Caco-2 (cell line): Measurements from ENCODE around the gene C17orf50. TPM values are rescaled to one million over a fixed set of nuclear protein-coding genes. Genes with fewer than 3 reads are reported as not detected.

ENCODE experiments used
- BruUV-seq: library from RNA; stranded (reverse); fragments of 400-500 nt; replicated peaks from 2 replicates; lab custom pipeline; 2021; lab: Mats Ljungman, UMichigan
- CTCF ChIA-PET: fragments of 300-600 bp; sonication (Branson Sonifier 250); formaldehyde crosslinking; loops from one replicate; lab custom pipeline; 2022; ENCODE audit warnings: antibody characterized with exemption; lab: Charles Lee
- POLR2A ChIA-PET: fragments of 300-600 bp; sonication (Branson Sonifier 250); formaldehyde crosslinking; loops from one replicate; lab custom pipeline; 2022; ENCODE audit warnings: antibody characterized with exemption; lab: Charles Lee
- DNase-seq, 2 experiments: peaks; one replicate each; pipeline versions ENCODE4 v3.0.0 to v3.0.0-alpha.2; 2020 to 2022
- H3K27me3 ChIP-seq: replicated peaks from 2 replicates; pipeline ENCODE4 v1.6.0; 2011; ENCODE audit warnings: low read length; ENCODE audit not compliant: control insufficient read depth, insufficient read depth
- H3K36me3 ChIP-seq: 2 replicates; pipeline ENCODE4 v1.5.1; 2011; ENCODE audit warnings: low read length; ENCODE audit not compliant: control insufficient read depth, insufficient read depth
- H3K4me1 ChIP-seq: fragments of 250-450 bp; sonication (Bioruptor Pico); 2 replicates; pipeline ENCODE4 v1.5.1; 2020; ENCODE audit warnings: mild to moderate bottlenecking
- H3K4me3 ChIP-seq: 2 replicates; pipeline ENCODE4 v1.5.1; 2011; ENCODE audit warnings: low read depth, mild to moderate bottlenecking, control low read depth, low read length
- H3K9me3 ChIP-seq: fragments of 250-450 bp; sonication (Bioruptor Pico); 2 replicates; pipeline ENCODE4 v1.5.1; 2020; ENCODE audit warnings: mild to moderate bottlenecking, moderate library complexity
- H3K27ac Mint-ChIP-seq: one replicate; pipeline ENCODE4 v1.8.0; 2022; ENCODE audit warnings: mixed read lengths; ENCODE audit not compliant: unreplicated experiment
- H3K27me3 Mint-ChIP-seq: one replicate; pipeline ENCODE4 v1.8.0; 2022; ENCODE audit warnings: mixed read lengths; ENCODE audit not compliant: insufficient read depth, unreplicated experiment
- H3K36me3 Mint-ChIP-seq: one replicate; pipeline ENCODE4 v1.8.0; 2022; ENCODE audit warnings: mild to moderate bottlenecking, mixed read lengths; ENCODE audit not compliant: insufficient read depth, unreplicated experiment
- H3K4me1 Mint-ChIP-seq: one replicate; pipeline ENCODE4 v1.8.0; 2022; ENCODE audit warnings: low read depth, mixed read lengths; ENCODE audit not compliant: unreplicated experiment
- H3K4me3 Mint-ChIP-seq: one replicate; pipeline ENCODE4 v1.8.0; 2022; ENCODE audit warnings: mild to moderate bottlenecking, moderate library complexity, mixed read lengths; ENCODE audit not compliant: unreplicated experiment
- H3K9me3 Mint-ChIP-seq: one replicate; pipeline ENCODE4 v1.8.0; 2022; ENCODE audit warnings: mixed read lengths; ENCODE audit not compliant: unreplicated experiment
- CTCF ChIP-seq, 2 experiments: fragments of 200-600 bp in 1 of 2; IDR thresholded peaks; 1 replicate in 1 of 2; 2 replicates in 1 of 2; pipeline versions ENCODE4 v1.5.1 to v1.8.0; 2011 to 2022; ENCODE audit warnings: antibody characterized with exemption in 1 of 2, control low read depth in 1 of 2, inconsistent platforms in 1 of 2, low read depth in 1 of 2, low read length in 1 of 2, mild to moderate bottlenecking in 1 of 2, moderate library complexity in 1 of 2; ENCODE audit not compliant: insufficient read depth in 1 of 2, severe bottlenecking in 1 of 2, unreplicated experiment in 1 of 2
- intact Hi-C: fragments of 100-400 bp; cut with micrococcal nuclease; formaldehyde crosslinking; loops from one replicate; pipeline ENCODE4 v1.10.0; 2022; ENCODE audit not compliant: unreplicated experiment
- total RNA-seq: library from RNA; stranded (reverse); gene quantifications from 2 replicates; pipeline ENCODE4 v1.2.3, GENCODE V29; 2022

The C17orf50 gene
- total RNA-seq, 1 experiment from 2014 or later, result not detected

GRCh38 chr17:35788477-35789368 lies 28.0 kb downstream of the C17orf50 start:
- no peak overlapping the region for H3K4me3 Mint-ChIP-seq
- H3K27ac Mint-ChIP-seq, result no peak overlapping the region
- ChIA-PET POLR2A (interaction anchor here (0.6 kb wide), 1 partner anchor 21 kb away, joined by 4 read pairs; the partner anchor contains the start of gene TAF15), CTCF (interaction anchor here (1.9 to 2.0 kb wide), 2 partner anchors 22 to 25 kb away, joined by 4 to 6 read pairs; no protein-coding TSS in a partner anchor)
- Histone ChIP-seq H3K9me3 (no peaks in the 10 kb centered on the region), H3K36me3 (no peaks in the 10 kb centered on the region), H3K4me1 (no peaks in the 10 kb centered on the region), H3K27me3 (no peaks in the 10 kb centered on the region), H3K4me3 (no peak overlapping the region)
- no TSS peak for BruUV-seq
- TF ChIP-seq CTCF (IDR thresholded peaks at IDR 0.05; ENCODE audit: insufficient read depth in 1 of 2, low read depth in 1 of 2, low read length in 1 of 2, severe bottlenecking in 1 of 2, unreplicated experiment in 1 of 2), result no peak
- peaks cover 15% of the 10 kb centered on the region for H3K4me1 Mint-ChIP-seq
- no peaks in the 10 kb centered on the region for H3K9me3 Mint-ChIP-seq
- peaks cover 15% of the 10 kb centered on the region for H3K27me3 Mint-ChIP-seq
- DNase-seq, result no peak
- intact Hi-C loops, result no loop called here
- H3K36me3 Mint-ChIP-seq, result no peaks in the 10 kb centered on the region

- no peak for DNase-seq
- Histone ChIP-seq H3K4me1 (no peaks in the 10 kb centered on the region), H3K9me3 (no peaks in the 10 kb centered on the region), H3K36me3 (no peaks in the 10 kb centered on the region), H3K27me3 (peaks cover 2% of the 10 kb centered on the region; the same call in 1 of the 2 replicates), H3K4me3 (no peak overlapping the region)
- ChIA-PET POLR2A (no interaction called here), CTCF (no interaction called here)
- TF ChIP-seq CTCF (IDR thresholded peaks at IDR 0.05; ENCODE audit: insufficient read depth in 1 of 2, low read depth in 1 of 2, low read length in 1 of 2, severe bottlenecking in 1 of 2, unreplicated experiment in 1 of 2), result no peak
- peaks cover 21% of the 10 kb centered on the region for H3K27me3 Mint-ChIP-seq
- no TSS peak for BruUV-seq
- H3K36me3 Mint-ChIP-seq, result no peaks in the 10 kb centered on the region
- no peak overlapping the region for H3K4me3 Mint-ChIP-seq
- peaks cover 15% of the 10 kb centered on the region for H3K4me1 Mint-ChIP-seq
- no peak overlapping the region for H3K27ac Mint-ChIP-seq
- no peaks in the 10 kb centered on the region for H3K9me3 Mint-ChIP-seq
- intact Hi-C loops, result no loop called here
Measured at GRCh38 chr17:35790841-35791240, 30.2 kb downstream of the C17orf50 start.

GRCh38 chr17:35791681-35792350 lies 31.1 kb downstream of the C17orf50 start:
- DNase-seq, result no peak
- Histone ChIP-seq H3K36me3 (no peaks in the 10 kb centered on the region; the same call in 1 of the 2 replicates), H3K4me3 (no peak overlapping the region), H3K9me3 (no peaks in the 10 kb centered on the region), H3K27me3 (peaks cover 4% of the 10 kb centered on the region; the same call in 1 of the 2 replicates), H3K4me1 (no peaks in the 10 kb centered on the region)
- BruUV-seq, result no TSS peak
- peaks cover 23% of the 10 kb centered on the region for H3K27me3 Mint-ChIP-seq
- no peaks in the 10 kb centered on the region for H3K36me3 Mint-ChIP-seq
- no peak for TF ChIP-seq CTCF (IDR thresholded peaks at IDR 0.05; ENCODE audit: insufficient read depth in 1 of 2, low read depth in 1 of 2, low read length in 1 of 2, severe bottlenecking in 1 of 2, unreplicated experiment in 1 of 2)
- CTCF ChIA-PET, result interaction anchor here (0.8 to 1.0 kb wide), 2 partner anchors 17 to 26 kb away, joined by 4 read pairs; partner anchors contain the start of gene TAF15
- peaks cover 15% of the 10 kb centered on the region for H3K4me1 Mint-ChIP-seq
- intact Hi-C loops, result no loop called here
- no peaks in the 10 kb centered on the region for H3K9me3 Mint-ChIP-seq
- POLR2A ChIA-PET, result interaction anchor here (1.4 kb wide), 1 partner anchor 17 kb away, joined by 3 read pairs; the partner anchor contains the start of gene TAF15
- H3K4me3 Mint-ChIP-seq, result no peak overlapping the region
- H3K27ac Mint-ChIP-seq, result no peak overlapping the region
